HepG2 (cell line): ENCODE data around the gene ZNF444. TPM values are rescaled to one million over a fixed set of nuclear protein-coding genes. Genes with fewer than 3 reads are reported as not detected.

Experiments used
- ADNP ChIP-seq: sonication (generic); formaldehyde crosslinking; IDR thresholded peaks from 2 replicates; pipeline ENCODE4 v1.4.0; 2020; ENCODE audit warnings: missing genetic modification reagents
- FOXJ3 ChIP-seq: sonication (generic); formaldehyde crosslinking; IDR thresholded peaks from 2 replicates; pipeline ENCODE4 v1.4.0; 2020; ENCODE audit warnings: missing genetic modification reagents, mild to moderate bottlenecking, borderline replicate concordance
- FOXK1 ChIP-seq: sonication (generic); formaldehyde crosslinking; IDR thresholded peaks from 2 replicates; pipeline ENCODE4 v1.4.0; 2020; ENCODE audit warnings: low read depth, missing genetic modification reagents, borderline replicate concordance
- MAFK ChIP-seq, 2 experiments: IDR thresholded peaks in 1 of 2; conservative IDR thresholded peaks in 1 of 2; 2 replicates each; pipeline ENCODE4 v1.6.1; 2011; ENCODE audit warnings: improper control_type of control experiment in 2 of 2, low read length in 2 of 2
- MEIS2 ChIP-seq: sonication (generic); formaldehyde crosslinking; IDR thresholded peaks from 2 replicates; pipeline ENCODE4 v1.9.0; 2021; ENCODE audit warnings: mild to moderate bottlenecking, missing genetic modification reagents
- PHF5A ChIP-seq: IDR thresholded peaks from one replicate; pipeline ENCODE4 v1.6.1; 2018; ENCODE audit warnings: low read depth, missing genetic modification reagents; ENCODE audit not compliant: unreplicated experiment
- RERE ChIP-seq: IDR thresholded peaks from 2 replicates; pipeline ENCODE4 v1.6.1; 2016; ENCODE audit warnings: low read depth, missing genetic modification reagents, missing compliant biosample characterization
- TERF1 ChIP-seq: sonication (generic); formaldehyde crosslinking; IDR thresholded peaks from 2 replicates; pipeline ENCODE4 v1.8.0; 2022; ENCODE audit warnings: mild to moderate bottlenecking, missing genetic modification reagents, moderate library complexity
- ZFP1 ChIP-seq: IDR thresholded peaks from 2 replicates; pipeline ENCODE4 v1.6.1; 2016
- ZIK1 ChIP-seq: sonication (generic); formaldehyde crosslinking; IDR thresholded peaks from 2 replicates; pipeline ENCODE4 v1.5.0; 2020; ENCODE audit warnings: mild to moderate bottlenecking, low read depth, missing genetic modification reagents, borderline replicate concordance
- ZNF10 ChIP-seq: sonication (generic); formaldehyde crosslinking; IDR thresholded peaks from 2 replicates; pipeline ENCODE4 v1.4.0; 2020; ENCODE audit warnings: mild to moderate bottlenecking, low read depth, missing genetic modification reagents, borderline replicate concordance
- ZNF282 ChIP-seq: fragments of 450-650 bp; IDR thresholded peaks from 2 replicates; pipeline ENCODE4 v1.6.1; 2018; ENCODE audit not compliant: partially characterized antibody
- ZNF337 ChIP-seq: sonication (generic); formaldehyde crosslinking; IDR thresholded peaks from 2 replicates; pipeline ENCODE4 v1.5.1; 2020; ENCODE audit warnings: missing genetic modification reagents, low read depth, mild to moderate bottlenecking, borderline replicate concordance
- ZNF629 ChIP-seq: sonication (generic); formaldehyde crosslinking; conservative IDR thresholded peaks from 2 replicates; pipeline ENCODE4 v1.5.0; 2020; ENCODE audit warnings: missing genetic modification reagents
- ZNF740 ChIP-seq: sonication (generic); formaldehyde crosslinking; IDR thresholded peaks from 2 replicates; pipeline ENCODE4 v1.4.0; 2020; ENCODE audit warnings: missing genetic modification reagents
- ZNF768 ChIP-seq: sonication (generic); formaldehyde crosslinking; IDR thresholded peaks from 2 replicates; pipeline ENCODE4 v1.4.0; 2020; ENCODE audit warnings: missing genetic modification reagents
- polyA plus RNA-seq, 8 experiments: library from polyadenylated mRNA; depleted of rRNA in 3 of 8; stranded (reverse) in 7 of 8; unstranded in 1 of 8; fragments of >200 nt; fragmentation: Illumina TruSeq in 4 of 8; extraction: Trizol in 4 of 8; gene quantifications; 2 replicates each; pipeline versions ENCODE4 v1.2.1 to v1.2.3, GENCODE V29; 2011 to 2016; ENCODE audit warnings: low read depth in 4 of 8, missing spikeins in 1 of 8, mixed read lengths in 1 of 8; ENCODE audit not compliant: insufficient read depth in 1 of 8
- total RNA-seq, 5 experiments: library from RNA; depleted of rRNA; stranded (reverse); fragments of >200 nt; fragmentation: Illumina TruSeq; extraction: Trizol; gene quantifications; 2 replicates each; pipeline ENCODE4 v1.2.3, GENCODE V29; 2016; ENCODE audit warnings: low read depth in 1 of 5
- TF ChIP-seq, protein P1 (sequence below): sonication (generic); formaldehyde crosslinking; IDR thresholded peaks from 2 replicates; pipeline ENCODE4 v1.9.0; 2021; ENCODE audit warnings: missing genetic modification reagents, borderline replicate concordance
- TF ChIP-seq, protein P2 (sequence below): sonication (generic); formaldehyde crosslinking; IDR thresholded peaks from 2 replicates; pipeline ENCODE4 v1.5.0; 2020; ENCODE audit warnings: mild to moderate bottlenecking, missing genetic modification reagents

The ZNF444 gene
- total and polyA plus RNA-seq, 2 of the 13 experiments (the other 11 are each of a cell fraction or from before 2014, with no cell fraction given) = 27.4 to 30.3 TPM

GRCh38 chr19:56142897-56143434, 1.9 kb downstream of the ZNF444 start (continued):
- TF ChIP-seq, protein P1, sequence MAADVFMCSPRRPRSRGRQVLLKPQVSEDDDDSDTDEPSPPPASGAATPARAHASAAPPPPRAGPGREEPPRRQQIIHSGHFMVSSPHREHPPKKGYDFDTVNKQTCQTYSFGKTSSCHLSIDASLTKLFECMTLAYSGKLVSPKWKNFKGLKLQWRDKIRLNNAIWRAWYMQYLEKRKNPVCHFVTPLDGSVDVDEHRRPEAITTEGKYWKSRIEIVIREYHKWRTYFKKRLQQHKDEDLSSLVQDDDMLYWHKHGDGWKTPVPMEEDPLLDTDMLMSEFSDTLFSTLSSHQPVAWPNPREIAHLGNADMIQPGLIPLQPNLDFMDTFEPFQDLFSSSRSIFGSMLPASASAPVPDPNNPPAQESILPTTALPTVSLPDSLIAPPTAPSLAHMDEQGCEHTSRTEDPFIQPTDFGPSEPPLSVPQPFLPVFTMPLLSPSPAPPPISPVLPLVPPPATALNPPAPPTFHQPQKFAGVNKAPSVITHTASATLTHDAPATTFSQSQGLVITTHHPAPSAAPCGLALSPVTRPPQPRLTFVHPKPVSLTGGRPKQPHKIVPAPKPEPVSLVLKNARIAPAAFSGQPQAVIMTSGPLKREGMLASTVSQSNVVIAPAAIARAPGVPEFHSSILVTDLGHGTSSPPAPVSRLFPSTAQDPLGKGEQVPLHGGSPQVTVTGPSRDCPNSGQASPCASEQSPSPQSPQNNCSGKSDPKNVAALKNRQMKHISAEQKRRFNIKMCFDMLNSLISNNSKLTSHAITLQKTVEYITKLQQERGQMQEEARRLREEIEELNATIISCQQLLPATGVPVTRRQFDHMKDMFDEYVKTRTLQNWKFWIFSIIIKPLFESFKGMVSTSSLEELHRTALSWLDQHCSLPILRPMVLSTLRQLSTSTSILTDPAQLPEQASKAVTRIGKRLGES (CRISPR knock-in tag) = no peak
- TF ChIP-seq ZFP1 (CRISPR knock-in tag) = no peak
- TF ChIP-seq FOXK1 = no peak
- TF ChIP-seq ZIK1 = no peak
- TF ChIP-seq RERE (CRISPR knock-in tag) = no peak
- no peak for TF ChIP-seq TERF1 (CRISPR knock-in tag)
- no peak for TF ChIP-seq MAFK (conservative IDR thresholded peaks at IDR 0.05 in 1 of 2, IDR thresholded peaks at IDR 0.05 in 1 of 2; ENCODE audit: low read length in 2 of 2)
- no peak for TF ChIP-seq PHF5A
- TF ChIP-seq ZNF629 (CRISPR knock-in tag) = no peak
- no peak for TF ChIP-seq ZNF337
- no peak for TF ChIP-seq ZNF768 (CRISPR knock-in tag)
- TF ChIP-seq ZNF740 (CRISPR knock-in tag) = no peak
- TF ChIP-seq, protein P2, sequence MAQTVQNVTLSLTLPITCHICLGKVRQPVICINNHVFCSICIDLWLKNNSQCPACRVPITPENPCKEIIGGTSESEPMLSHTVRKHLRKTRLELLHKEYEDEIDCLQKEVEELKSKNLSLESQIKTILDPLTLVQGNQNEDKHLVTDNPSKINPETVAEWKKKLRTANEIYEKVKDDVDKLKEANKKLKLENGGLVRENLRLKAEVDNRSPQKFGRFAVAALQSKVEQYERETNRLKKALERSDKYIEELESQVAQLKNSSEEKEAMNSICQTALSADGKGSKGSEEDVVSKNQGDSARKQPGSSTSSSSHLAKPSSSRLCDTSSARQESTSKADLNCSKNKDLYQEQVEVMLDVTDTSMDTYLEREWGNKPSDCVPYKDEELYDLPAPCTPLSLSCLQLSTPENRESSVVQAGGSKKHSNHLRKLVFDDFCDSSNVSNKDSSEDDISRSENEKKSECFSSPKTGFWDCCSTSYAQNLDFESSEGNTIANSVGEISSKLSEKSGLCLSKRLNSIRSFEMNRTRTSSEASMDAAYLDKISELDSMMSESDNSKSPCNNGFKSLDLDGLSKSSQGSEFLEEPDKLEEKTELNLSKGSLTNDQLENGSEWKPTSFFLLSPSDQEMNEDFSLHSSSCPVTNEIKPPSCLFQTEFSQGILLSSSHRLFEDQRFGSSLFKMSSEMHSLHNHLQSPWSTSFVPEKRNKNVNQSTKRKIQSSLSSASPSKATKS (CRISPR knock-in tag) = no peak
- TF ChIP-seq MEIS2 (CRISPR knock-in tag) = no peak; the same call in 1 of the 2 replicates
- no peak for TF ChIP-seq ZNF10 (CRISPR knock-in tag)
- no peak for TF ChIP-seq FOXJ3 (CRISPR knock-in tag)
- no peak for TF ChIP-seq ADNP (CRISPR knock-in tag)
- TF ChIP-seq ZNF282 = no peak
